GM12878 (cell line): Measurements from ENCODE around the gene THY1. TPM values are rescaled to one million over a fixed set of nuclear protein-coding genes. Genes with fewer than 3 reads are reported as not detected.

Source experiments
- ATAC-seq: fragments of 200-7000 bp; cut with Tn5 transposase; 3 replicates; pipeline ENCODE4 v1.9.1; 2020; ENCODE audit warnings: mild to moderate bottlenecking, moderate library complexity
- BruUV-seq: library from RNA; stranded (reverse); fragments of 400-500 nt; replicated peaks from 2 replicates; lab custom pipeline; 2021; lab: Mats Ljungman, UMichigan
- CTCF ChIA-PET: fragments of 300-600 bp; sonication (Branson Sonifier 250); formaldehyde crosslinking; extraction: SDS; loops from one replicate; lab custom pipeline; 2021; ENCODE audit warnings: inconsistent platforms; lab: Yijun Ruan, JAX
- POLR2A ChIA-PET: fragments of 350-600 bp; formaldehyde crosslinking; extraction: SDS; loops from one replicate; lab custom pipeline; 2021; ENCODE audit warnings: inconsistent platforms; lab: Charles Lee
- RAD21 ChIA-PET: fragments of 300-600 bp; sonication (Branson Sonifier 250); formaldehyde crosslinking; loops from one replicate; lab custom pipeline; 2023; ENCODE audit warnings: antibody characterized with exemption; ENCODE audit not compliant: unreplicated experiment; lab: Charles Lee
- SMC1A ChIA-PET: fragments of 300-600 bp; sonication (Branson Sonifier 250); formaldehyde crosslinking; loops from one replicate; lab custom pipeline; 2023; ENCODE audit not compliant: unreplicated experiment, uncharacterized antibody; lab: Charles Lee
- DNase-seq: peaks from one replicate; pipeline ENCODE4 v3.0.0-alpha.2; 2011; ENCODE audit warnings: low read depth, low spot score
- FAIRE-seq: peaks from 3 replicates; lab custom pipeline; 2011; peaks lifted over from hg19 to GRCh38; lab: Jason Lieb, UNC
- H2AFZ ChIP-seq: 2 replicates; pipeline ENCODE4 v1.6.0; 2011; ENCODE audit warnings: low read depth, low read length, control low read depth; ENCODE audit not compliant: control insufficient read depth
- H3K27ac ChIP-seq: 2 replicates; pipeline ENCODE4 v1.5.1; 2011; ENCODE audit warnings: control low read depth; ENCODE audit not compliant: control insufficient read depth, insufficient read depth
- H3K27me3 ChIP-seq, 2 experiments: replicated peaks in 1 of 2; 2 replicates each; pipeline versions ENCODE4 v1.6.0 to v1.6.1; 2011; ENCODE audit warnings: low read length in 1 of 2; ENCODE audit not compliant: control insufficient read depth in 2 of 2, insufficient read depth in 2 of 2
- H3K36me3 ChIP-seq, 2 experiments: 2 replicates each; pipeline ENCODE4 v1.5.1; 2011; ENCODE audit warnings: low read length in 1 of 2; ENCODE audit not compliant: control insufficient read depth in 2 of 2, insufficient read depth in 2 of 2
- H3K4me1 ChIP-seq: 2 replicates; pipeline ENCODE4 v1.6.1; 2011; ENCODE audit warnings: mild to moderate bottlenecking, low read length, moderate library complexity, mixed read lengths; ENCODE audit not compliant: control insufficient read depth, insufficient read depth
- H3K4me2 ChIP-seq: 2 replicates; pipeline ENCODE4 v1.6.0; 2011; ENCODE audit warnings: control low read depth; ENCODE audit not compliant: control insufficient read depth, insufficient read depth
- H3K4me3 ChIP-seq: fragments of 200-600 bp; sonication (generic); 2 replicates; pipeline ENCODE4 v1.5.1; 2016
- H3K79me2 ChIP-seq: 2 replicates; pipeline ENCODE4 v1.6.0; 2011; ENCODE audit warnings: low read length; ENCODE audit not compliant: control insufficient read depth, insufficient read depth
- H3K9ac ChIP-seq: 2 replicates; pipeline ENCODE4 v1.8.0; 2011; ENCODE audit warnings: low read length, control low read depth, mixed read lengths; ENCODE audit not compliant: control insufficient read depth, insufficient read depth
- H3K9me3 ChIP-seq: replicated peaks from 3 replicates; pipeline ENCODE4 v1.5.1; 2011; ENCODE audit warnings: mild to moderate bottlenecking, low read length; ENCODE audit not compliant: control insufficient read depth, insufficient read depth
- H4K20me1 ChIP-seq: 2 replicates; pipeline ENCODE4 v1.6.0; 2011; ENCODE audit not compliant: control insufficient read depth, insufficient read depth
- ASH2L ChIP-seq: fragments of 300-600, 200-600 bp; sonication (generic); IDR thresholded peaks from 2 replicates; pipeline ENCODE4 v1.6.1; 2017; ENCODE audit warnings: low read depth, mild to moderate bottlenecking, borderline replicate concordance
- CEBPB ChIP-seq, 2 experiments: fragments of 150-350 bp in 1 of 2; IDR thresholded peaks; 2 replicates each; pipeline ENCODE4 v1.6.1; 2012 to 2014; ENCODE audit warnings: low read depth in 2 of 2, low read length in 2 of 2, borderline replicate concordance in 1 of 2, inconsistent platforms in 1 of 2
- DPF2 ChIP-seq: fragments of 450-650 bp; IDR thresholded peaks from 2 replicates; pipeline ENCODE4 v1.6.1; 2017; ENCODE audit warnings: mild to moderate bottlenecking
- ETV6 ChIP-seq, 2 experiments: fragments of 450-650 bp in 1 of 2; IDR thresholded peaks in 1 of 2; conservative IDR thresholded peaks in 1 of 2; 2 replicates each; pipeline ENCODE4 v1.6.1; 2014; ENCODE audit warnings: antibody characterized with exemption in 1 of 2, borderline replicate concordance in 1 of 2, low read depth in 1 of 2, mild to moderate bottlenecking in 1 of 2, moderate library complexity in 1 of 2
- IKZF2 ChIP-seq, 2 experiments: fragments of 450-650 bp; IDR thresholded peaks; 2 replicates each; pipeline ENCODE4 v1.6.1; 2017; ENCODE audit warnings: mild to moderate bottlenecking in 2 of 2, moderate library complexity in 2 of 2
- IRF4 ChIP-seq: IDR thresholded peaks from 2 replicates; pipeline ENCODE4 v1.6.1; 2011; ENCODE audit warnings: low read depth, low read length
- MEF2B ChIP-seq: fragments of 450-650 bp; IDR thresholded peaks from 2 replicates; pipeline ENCODE4 v1.6.1; 2018; ENCODE audit warnings: mild to moderate bottlenecking, moderate library complexity; ENCODE audit not compliant: partially characterized antibody, poor library complexity, severe bottlenecking
- MLLT1 ChIP-seq: fragments of 450-650 bp; IDR thresholded peaks from 2 replicates; pipeline ENCODE4 v1.6.1; 2016; ENCODE audit warnings: mild to moderate bottlenecking
- MYB ChIP-seq: fragments of 150-350 bp; IDR thresholded peaks from 2 replicates; pipeline ENCODE4 v1.6.1; 2014; ENCODE audit warnings: mild to moderate bottlenecking, low read depth, low read length, borderline replicate concordance
- PAX5 ChIP-seq: IDR thresholded peaks from 2 replicates; pipeline ENCODE4 v1.6.1; 2011; ENCODE audit warnings: low read depth, low read length, borderline replicate concordance
- PAX8 ChIP-seq: fragments of 450-650 bp; IDR thresholded peaks from 2 replicates; pipeline ENCODE4 v1.6.1; 2017; ENCODE audit warnings: mild to moderate bottlenecking, moderate library complexity
- POLR2AphosphoS5 ChIP-seq: IDR thresholded peaks from 2 replicates; pipeline ENCODE4 v1.6.1; 2011; ENCODE audit warnings: mild to moderate bottlenecking, low read length, inconsistent platforms
- SP1 ChIP-seq: IDR thresholded peaks from one replicate; pipeline ENCODE4 v1.6.1; 2011; ENCODE audit warnings: low read depth, low read length
- SREBF2 ChIP-seq: IDR thresholded peaks from 2 replicates; pipeline ENCODE4 v1.6.1; 2012; ENCODE audit warnings: mild to moderate bottlenecking, low read length
- USF1 ChIP-seq: IDR thresholded peaks from 2 replicates; pipeline ENCODE4 v1.6.1; 2011; ENCODE audit warnings: borderline replicate concordance, low read depth, mild to moderate bottlenecking, moderate library complexity, mixed read lengths, low read length; ENCODE audit not compliant: insufficient read depth; ENCODE audit errors: extremely low read length
- ZBED1 ChIP-seq: IDR thresholded peaks from 2 replicates; pipeline ENCODE4 v1.6.1; 2016; ENCODE audit warnings: borderline replicate concordance
- ZBTB33 ChIP-seq: fragments of 450-650 bp; IDR thresholded peaks from 2 replicates; pipeline ENCODE4 v1.6.1; 2017; ENCODE audit warnings: mild to moderate bottlenecking
- WGBS: methylation state at CpG from one replicate; pipeline ENCODE4 v1.1.6; 2016; ENCODE audit warnings: low lambda C conversion rate; ENCODE audit not compliant: insufficient replicate concordance, insufficient coverage; ENCODE audit errors: missing lambda C conversion rate; 5-methylcytosine and 5-hydroxymethylcytosine counted together
- in situ Hi-C: fragments of 300-500 bp; cut with MboI; formaldehyde crosslinking; loops from 9 replicates; pipeline ENCODE4 v1.14.3; 2018; ENCODE audit warnings: mixed read lengths
- intact Hi-C: fragments of 100-400 bp; cut with micrococcal nuclease; formaldehyde crosslinking; loops from one replicate; pipeline ENCODE4 v1.14.2; 2022; ENCODE audit not compliant: unreplicated experiment
- polyA plus RNA-seq, 11 experiments: library from polyadenylated mRNA; depleted of rRNA in 4 of 11; unstranded in 6 of 11; stranded (reverse) in 5 of 11; fragments of >200 nt; fragmentation: Nextera tagmentation in 4 of 11; fragmentation: Illumina TruSeq in 1 of 11; extraction: Ambion mirVana in 4 of 11; extraction: Trizol in 1 of 11; gene quantifications; 1 replicate in 1 of 11; 2 replicates in 10 of 11; pipeline versions ENCODE4 v1.2.1 to v1.2.3, GENCODE V29; 2011 to 2016; ENCODE audit warnings: inconsistent platforms in 2 of 11, missing spikeins in 2 of 11, low read depth in 1 of 11
- total RNA-seq, 4 experiments: library from RNA; depleted of rRNA in 3 of 4; stranded (reverse); fragments of >200 nt in 3 of 4; fragmentation: Illumina TruSeq in 1 of 4; extraction: Trizol in 1 of 4; gene quantifications; 2 replicates each; pipeline versions ENCODE4 v1.2.1 to v1.2.3, GENCODE V29; 2013 to 2021

THY1 gene
- total and polyA plus RNA-seq, 10 of the 15 experiments (the other 5 are each of a cell fraction or from before 2014, with no cell fraction given), result 0.86 to 20.1 (median 3.2) TPM

GRCh38 chr11:119419246-119419645 lies 3.7 kb downstream of the THY1 start:
- ATAC-seq (no peak), FAIRE-seq (no peak), DNase-seq (no peak)
- 6% methylated on average over 5 of the region's 5 CpGs for WGBS
- Histone ChIP-seq H3K4me3 (no peak overlapping the region), H3K36me3 (no peaks in the 10 kb centered on the region), H3K9me3 (peaks cover 2% of the 10 kb centered on the region; the same call in 1 of the 3 replicates), H3K4me2 (no peak overlapping the region), H2AFZ (no peak overlapping the region), H4K20me1 (no peaks in the 10 kb centered on the region), H3K4me1 (peaks cover 8% of the 10 kb centered on the region; the same call in 1 of the 2 replicates), H3K79me2 (no peaks in the 10 kb centered on the region), H3K9ac (no peak overlapping the region), H3K27me3 (peaks cover 0 to 16% of the 10 kb centered on the region in 2 experiments; a peak in 3 of 4 replicates), H3K27ac (no peak overlapping the region)
- SMC1A ChIA-PET, result no interaction called here
- RAD21 ChIA-PET, result no interaction called here
- BruUV-seq, result no TSS peak
- POLR2A ChIA-PET, result no interaction called here
- TF ChIP-seq ZBED1, result no peak
- no peak for TF ChIP-seq IKZF2 (IDR thresholded peaks at IDR 0.05)
- TF ChIP-seq MLLT1, result no peak
- no peak for TF ChIP-seq MEF2B
- TF ChIP-seq ETV6 (conservative IDR thresholded peaks at IDR 0.05 in 1 of 2, IDR thresholded peaks at IDR 0.05 in 1 of 2; ENCODE audit: borderline replicate concordance in 1 of 2, low read depth in 1 of 2), result no peak
- no peak for TF ChIP-seq ZBTB33
- no peak for TF ChIP-seq POLR2AphosphoS5
- TF ChIP-seq PAX5, result no peak
- TF ChIP-seq IRF4, result no peak
- TF ChIP-seq PAX8, result no peak
- TF ChIP-seq ASH2L, result no peak
- TF ChIP-seq MYB, result no peak
- no peak for TF ChIP-seq SREBF2
- TF ChIP-seq USF1, result no peak
- no peak for TF ChIP-seq SP1
- no peak for TF ChIP-seq DPF2
- no peak for TF ChIP-seq CEBPB (IDR thresholded peaks at IDR 0.05; ENCODE audit: borderline replicate concordance in 1 of 2, low read depth in 2 of 2, low read length in 2 of 2)
- CTCF ChIA-PET, result no interaction called here
- intact Hi-C loops, result no loop called here
- in situ Hi-C loops, result no loop called here
